ENCODE results near the gene ACP6. TPM values are rescaled to one million over a fixed set of nuclear protein-coding genes. Genes with fewer than 3 reads are reported as not detected.

ACP6 gene
- total and polyA plus RNA-seq, 2 donors (not counting 3 experiments of a cell fraction or from before 2014, with no cell fraction given) = 7.1 to 9.4 TPM

GRCh38 chr1:147597010-147597409, 73.3 kb downstream of the ACP6 start:
- Histone ChIP-seq H3K4me3 (replicated peaks in 1 of 3; ENCODE audit: insufficient read depth in 1 of 3, low read depth in 1 of 3, low read length in 3 of 3) (no peak overlapping the region), H4K20me1 (replicated peaks; ENCODE audit: control insufficient read depth, extremely low read depth, insufficient read depth, low read length) (no peaks in the 10 kb centered on the region), H3K36me3 (ENCODE audit: control insufficient read depth in 2 of 2, extremely low read depth in 1 of 2, insufficient read depth in 2 of 2, low read length in 2 of 2) (no peaks in the 10 kb centered on the region), H3K4me1 (ENCODE audit: control insufficient read depth, extremely low read depth, insufficient read depth, low read length) (peaks cover 13% of the 10 kb centered on the region), H2AFZ (ENCODE audit: low read depth, low read length) (no peak overlapping the region), H3K9me1 (replicated peaks; ENCODE audit: control insufficient read depth, extremely low read depth, insufficient read depth, low read length) (no peaks in the 10 kb centered on the region), H3K27me3 (ENCODE audit: control insufficient read depth in 2 of 2, insufficient read depth in 2 of 2, low read length in 2 of 2) (peaks cover 4 to 5% of the 10 kb centered on the region in 2 experiments), H3K4me2 (ENCODE audit: insufficient read depth, low read length) (no peak overlapping the region), H3K9me3 (replicated peaks; ENCODE audit: control insufficient read depth, insufficient read depth, low read length) (no peaks in the 10 kb centered on the region), H3K79me2 (ENCODE audit: control insufficient read depth, insufficient read depth, low read length) (no peaks in the 10 kb centered on the region), H3K27ac (ENCODE audit: insufficient read depth, low read depth, low read length) (no peak overlapping the region), H3K9ac (replicated peaks; ENCODE audit: extremely low read depth, insufficient read depth, low read length) (no peak overlapping the region)
- no peak for FAIRE-seq
- TF ChIP-seq EZH2 (IDR thresholded peaks at IDR 0.05; ENCODE audit: borderline replicate concordance, low read depth, low read length, severe bottlenecking) (no peak), JUN (IDR thresholded peaks at IDR 0.05; ENCODE audit: borderline replicate concordance, insufficient read depth, insufficient read length, low read depth) (no peak), FOS (IDR thresholded peaks at IDR 0.05; ENCODE audit: borderline replicate concordance, insufficient read depth, low read length) (no peak), POLR2AphosphoS5 (IDR thresholded peaks at IDR 0.05; ENCODE audit: insufficient read depth, low read depth, low read length) (no peak), MYC (IDR thresholded peaks at IDR 0.05; ENCODE audit: low read depth, low read length) (no peak), GATA2 (IDR thresholded peaks at IDR 0.05; ENCODE audit: insufficient read depth, insufficient read length, low read depth, low read length) (no peak), POLR2A (IDR thresholded peaks at IDR 0.05; ENCODE audit: low read depth, low read length) (no peak)
- TF ChIP-seq, protein P1, sequence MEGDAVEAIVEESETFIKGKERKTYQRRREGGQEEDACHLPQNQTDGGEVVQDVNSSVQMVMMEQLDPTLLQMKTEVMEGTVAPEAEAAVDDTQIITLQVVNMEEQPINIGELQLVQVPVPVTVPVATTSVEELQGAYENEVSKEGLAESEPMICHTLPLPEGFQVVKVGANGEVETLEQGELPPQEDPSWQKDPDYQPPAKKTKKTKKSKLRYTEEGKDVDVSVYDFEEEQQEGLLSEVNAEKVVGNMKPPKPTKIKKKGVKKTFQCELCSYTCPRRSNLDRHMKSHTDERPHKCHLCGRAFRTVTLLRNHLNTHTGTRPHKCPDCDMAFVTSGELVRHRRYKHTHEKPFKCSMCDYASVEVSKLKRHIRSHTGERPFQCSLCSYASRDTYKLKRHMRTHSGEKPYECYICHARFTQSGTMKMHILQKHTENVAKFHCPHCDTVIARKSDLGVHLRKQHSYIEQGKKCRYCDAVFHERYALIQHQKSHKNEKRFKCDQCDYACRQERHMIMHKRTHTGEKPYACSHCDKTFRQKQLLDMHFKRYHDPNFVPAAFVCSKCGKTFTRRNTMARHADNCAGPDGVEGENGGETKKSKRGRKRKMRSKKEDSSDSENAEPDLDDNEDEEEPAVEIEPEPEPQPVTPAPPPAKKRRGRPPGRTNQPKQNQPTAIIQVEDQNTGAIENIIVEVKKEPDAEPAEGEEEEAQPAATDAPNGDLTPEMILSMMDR (IDR thresholded peaks at IDR 0.05; ENCODE audit: extremely low read depth in 1 of 2, insufficient read depth in 1 of 2, low read depth in 1 of 2, low read length in 2 of 2) = no peak
- TF ChIP-seq, protein P2, sequence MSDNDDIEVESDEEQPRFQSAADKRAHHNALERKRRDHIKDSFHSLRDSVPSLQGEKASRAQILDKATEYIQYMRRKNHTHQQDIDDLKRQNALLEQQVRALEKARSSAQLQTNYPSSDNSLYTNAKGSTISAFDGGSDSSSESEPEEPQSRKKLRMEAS (IDR thresholded peaks at IDR 0.05; ENCODE audit: insufficient read depth, insufficient read length) = no peak
- CTCF ChIA-PET = interaction anchor here (0.9 to 3.9 kb wide), 7 partner anchors 15 to 323 kb away, joined by 3 to 25 read pairs (median 4); a partner anchor contains a TSS
- BruUV-seq (replicated peaks) = no TSS peak
- intact Hi-C loops (cut with micrococcal nuclease) = loop anchor here (5.0 kb wide), 1 partner anchor 425 kb away; the partner anchor contains the start of gene PRKAB2
- POLR2A ChIA-PET = no interaction called here
- no peak for DNase-seq (ENCODE audit: low read depth, low spot score)
- dilution Hi-C loops (cut with MboI; ENCODE audit: extremely low pct_ligation_motif_present, low sequenced_read_pairs) = no loop called here

Small RNAs within 50 kb of the gene (small RNA-seq; reads per million reads assigned to genes)
- gene RN7SL261P (ENCODE audit: insufficient read depth, insufficient read length, low read depth, low replicate concordance) = not detected

Other genes starting within 250 kb of the ACP6 start
- 16.4 and 18.4 TPM in 2 replicates for gene BCL9, start 129.0 kb downstream of the ACP6 start, total RNA-seq
- 5.2 and 7.1 TPM in 2 replicates for gene BCL9, start 129.0 kb downstream of the ACP6 start, polyA plus RNA-seq
- 0.55 and 3.2 TPM in 2 replicates for gene GJA5, start 90.1 kb upstream of the ACP6 start, total RNA-seq
- gene GJA5, start 90.1 kb upstream of the ACP6 start, polyA plus RNA-seq = 5.9 and 6.2 TPM in 2 replicates
- not detected in 2 replicates for gene GJA8, start 232.3 kb upstream of the ACP6 start, total RNA-seq
- gene GJA8, start 232.3 kb upstream of the ACP6 start, polyA plus RNA-seq = not detected in 2 replicates